ENCODE data around the gene MALSU1. TPM values are rescaled to one million over a fixed set of nuclear protein-coding genes. Genes with fewer than 3 reads are reported as not detected.
A peak's percentile ranks its signal among the peaks of the same experiment; 100 is the strongest.

Gene MALSU1
- total and polyA plus RNA-seq, 2 of the 13 experiments (the other 11 are each of a cell fraction or from before 2014, with no cell fraction given), result 72.0 to 141 TPM

DNA sequence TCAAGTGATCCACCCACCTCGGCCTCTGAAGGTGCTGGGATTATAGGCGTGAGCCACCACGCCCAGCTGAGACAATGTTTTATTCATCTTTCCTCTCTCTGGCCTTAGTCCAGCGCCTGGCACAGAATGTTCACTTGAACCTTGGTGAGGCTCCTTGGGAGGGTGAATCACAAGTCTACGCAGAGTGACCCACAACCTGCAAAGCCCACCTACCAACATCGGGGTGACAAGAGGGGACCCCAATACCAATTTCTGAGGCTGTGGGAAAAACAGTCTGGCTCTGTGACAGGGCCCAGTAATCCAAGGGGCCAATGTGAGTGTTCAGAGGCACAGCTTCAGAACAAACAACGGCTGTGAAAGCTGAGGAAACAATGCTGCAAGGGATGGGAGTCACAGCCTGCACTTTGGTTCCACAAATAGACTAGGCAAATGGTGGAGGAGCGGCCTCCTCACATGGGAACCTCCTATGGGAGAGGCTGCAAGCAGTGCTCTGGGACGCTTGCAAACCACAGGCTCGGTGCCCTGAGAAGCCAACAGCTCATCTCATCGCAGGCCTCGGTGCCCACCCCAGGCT lies 5.6 kb upstream of the MALSU1 start (continued):
- TF ChIP-seq ZNF646 (CRISPR knock-in tag; IDR thresholded peaks at IDR 0.05) (peak; percentile 17; the same call in 1 of the 2 replicates), HNRNPLL (IDR thresholded peaks at IDR 0.05; ENCODE audit: low read depth, low read length, poor library complexity, severe bottlenecking) (peak; percentile 14), DNMT1 (CRISPR knock-in tag; IDR thresholded peaks at IDR 0.05) (no peak), BCLAF1 (IDR thresholded peaks at IDR 0.05) (no peak), FLYWCH1 (CRISPR knock-in tag; IDR thresholded peaks at IDR 0.05) (no peak), ZBTB1 (CRISPR knock-in tag; IDR thresholded peaks at IDR 0.05; ENCODE audit: borderline replicate concordance) (no peak), ZNF44 (CRISPR knock-in tag; IDR thresholded peaks at IDR 0.05) (no peak; the same call in 1 of the 2 replicates), CEBPZ (IDR thresholded peaks at IDR 0.05; ENCODE audit: low read length) (no peak), WIZ (CRISPR knock-in tag; IDR thresholded peaks at IDR 0.05) (no peak), ZNF552 (CRISPR knock-in tag; IDR thresholded peaks at IDR 0.05; ENCODE audit: borderline replicate concordance) (no peak), ZFP1 (CRISPR knock-in tag; IDR thresholded peaks at IDR 0.05) (0 out of 2 replicates have a peak, but pooled peaks have one; percentile 47), SKI (IDR thresholded peaks at IDR 0.05; ENCODE audit: partially characterized antibody) (no peak), ZNF136 (CRISPR knock-in tag; IDR thresholded peaks at IDR 0.05; ENCODE audit: low read depth) (no peak), FOXO1 (CRISPR knock-in tag; IDR thresholded peaks at IDR 0.05) (peak; percentile 92), FOXK1 (CRISPR knock-in tag; IDR thresholded peaks at IDR 0.05; ENCODE audit: borderline replicate concordance, low read depth) (no peak)
